Hepatocyte (in vitro differentiated cells): ENCODE measurements around the gene GNAI2. TPM values are rescaled to one million over a fixed set of nuclear protein-coding genes. Genes with fewer than 3 reads are reported as not detected.

Source experiments
- DNase-seq: peaks from one replicate; pipeline ENCODE4 v3.0.0-alpha.2; 2016; ENCODE audit warnings: low spot score
- H2AFZ ChIP-seq: fragments of 200-600 bp; sonication (generic); 2 replicates; pipeline ENCODE4 v1.6.0; 2016; ENCODE audit warnings: antibody characterized with exemption, mild to moderate bottlenecking
- H3K27ac ChIP-seq: fragments of 200-600 bp; sonication (generic); 2 replicates; pipeline ENCODE4 v1.5.1; 2016; ENCODE audit warnings: mild to moderate bottlenecking
- H3K27me3 ChIP-seq: fragments of 200-600 bp; sonication (generic); 2 replicates; pipeline ENCODE4 v1.6.1; 2016
- H3K36me3 ChIP-seq: fragments of 200-600 bp; sonication (generic); replicated peaks from 2 replicates; pipeline ENCODE4 v1.5.1; 2016; ENCODE audit warnings: low read depth; ENCODE audit not compliant: insufficient read depth
- H3K4me1 ChIP-seq: fragments of 200-600 bp; sonication (generic); 2 replicates; pipeline ENCODE4 v1.5.1; 2016; ENCODE audit warnings: mild to moderate bottlenecking, moderate library complexity; ENCODE audit not compliant: insufficient read depth
- H3K4me2 ChIP-seq: fragments of 200-600 bp; sonication (generic); 2 replicates; pipeline ENCODE4 v1.6.0; 2016
- H3K4me3 ChIP-seq: fragments of 200-600 bp; sonication (generic); 2 replicates; pipeline ENCODE4 v1.5.1; 2016; ENCODE audit warnings: mild to moderate bottlenecking
- H3K79me2 ChIP-seq: fragments of 200-600 bp; sonication (generic); 2 replicates; pipeline ENCODE4 v1.6.0; 2017; ENCODE audit warnings: mild to moderate bottlenecking
- H3K9me2 ChIP-seq: fragments of 200-600 bp; sonication (generic); replicated peaks from 2 replicates; pipeline ENCODE4 v1.6.0; 2017; ENCODE audit warnings: mild to moderate bottlenecking; ENCODE audit not compliant: insufficient read depth
- H3K9me3 ChIP-seq: fragments of 200-600 bp; sonication (generic); 2 replicates; pipeline ENCODE4 v1.5.1; 2016; ENCODE audit warnings: low read depth, mild to moderate bottlenecking
- H4K20me1 ChIP-seq: fragments of 200-600 bp; sonication (generic); 2 replicates; pipeline ENCODE4 v1.6.0; 2016; ENCODE audit warnings: mild to moderate bottlenecking; ENCODE audit not compliant: insufficient read depth, poor library complexity, severe bottlenecking
- EZH2 ChIP-seq: fragments of 200-600 bp; sonication (generic); IDR thresholded peaks from 2 replicates; pipeline ENCODE4 v1.6.1; 2016; ENCODE audit warnings: antibody characterized with exemption, mild to moderate bottlenecking, borderline replicate concordance
- EZH2phosphoT487 ChIP-seq: fragments of 200-600 bp; sonication (generic); IDR thresholded peaks from one replicate; pipeline ENCODE4 v1.6.1; 2018; ENCODE audit warnings: antibody characterized with exemption, mild to moderate bottlenecking, low read depth, moderate library complexity; ENCODE audit not compliant: unreplicated experiment, severe bottlenecking
- WGBS: methylation state at CpG from one replicate; pipeline ENCODE4 v1.1.6; 2016; ENCODE audit warnings: low lambda C conversion rate; ENCODE audit errors: missing lambda C conversion rate; 5-methylcytosine and 5-hydroxymethylcytosine counted together
- polyA plus RNA-seq: library from polyadenylated mRNA; unstranded; fragments of >200 nt; fragmentation: Nextera tagmentation; extraction: Ambion mirVana; gene quantifications from 2 replicates; pipeline ENCODE4 v1.2.1, GENCODE V29; 2016
- total RNA-seq: library from RNA; depleted of rRNA; stranded (reverse); fragments of >200 nt; gene quantifications from 2 replicates; pipeline ENCODE4 v1.2.3, GENCODE V29; 2014
- TF ChIP-seq, protein P1 (sequence below): fragments of 200-600 bp; sonication (generic); IDR thresholded peaks from 2 replicates; pipeline ENCODE4 v1.5.1; 2016; ENCODE audit warnings: antibody characterized with exemption, mild to moderate bottlenecking; ENCODE audit not compliant: poor library complexity

Gene GNAI2
- total and polyA plus RNA-seq, 2 experiments from 2014 or later = 103 to 233 TPM

DNA sequence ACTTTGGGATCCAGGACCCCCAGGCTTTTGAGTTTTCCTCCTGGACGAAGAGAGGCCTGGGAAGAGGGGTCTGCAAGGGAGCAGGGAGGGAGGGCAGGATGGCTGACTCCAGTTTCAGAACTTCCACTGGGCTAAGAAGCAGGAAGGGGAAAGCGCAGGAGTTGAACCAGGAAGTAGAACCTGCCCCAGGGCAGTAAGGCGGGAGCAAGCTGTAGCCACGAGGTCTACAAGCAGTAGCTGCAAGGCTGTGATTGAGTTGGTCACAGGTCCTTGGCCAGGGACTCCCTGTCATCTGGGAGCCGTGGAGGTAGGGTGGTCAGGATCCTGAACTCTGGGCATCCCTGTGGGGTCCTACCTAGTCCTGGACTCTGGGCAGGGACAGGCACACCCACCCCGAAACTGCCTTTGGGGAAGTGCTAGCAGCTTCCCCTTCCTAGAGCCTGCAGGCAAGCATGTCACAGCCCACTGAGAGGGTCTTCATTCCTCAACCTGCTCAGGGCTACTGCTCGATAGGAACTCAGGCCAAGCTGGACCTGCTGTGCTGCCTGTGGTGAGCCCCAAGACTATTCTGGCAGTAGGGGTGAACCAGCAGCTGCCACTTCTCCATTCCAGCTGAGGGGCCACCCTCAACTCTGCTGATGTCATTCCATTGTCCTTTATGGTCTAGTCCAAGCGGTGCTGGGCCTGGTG is 5.8 kb upstream of the GNAI2 start:
- Histone ChIP-seq H3K27me3 (no peaks in the 10 kb centered on the region), H3K79me2 (no peaks in the 10 kb centered on the region), H3K36me3 (no peaks in the 10 kb centered on the region), H2AFZ (no peak overlapping the region), H3K4me2 (no peak overlapping the region), H3K4me3 (no peak overlapping the region), H3K9me3 (no peaks in the 10 kb centered on the region), H4K20me1 (no peaks in the 10 kb centered on the region), H3K9me2 (no peaks in the 10 kb centered on the region), H3K4me1 (peaks cover 17% of the 10 kb centered on the region), H3K27ac (no peak overlapping the region)
- DNase-seq = no peak
- 86% methylated on average over 8 of the region's 8 CpGs for WGBS
- no peak for TF ChIP-seq EZH2
- TF ChIP-seq, protein P1, sequence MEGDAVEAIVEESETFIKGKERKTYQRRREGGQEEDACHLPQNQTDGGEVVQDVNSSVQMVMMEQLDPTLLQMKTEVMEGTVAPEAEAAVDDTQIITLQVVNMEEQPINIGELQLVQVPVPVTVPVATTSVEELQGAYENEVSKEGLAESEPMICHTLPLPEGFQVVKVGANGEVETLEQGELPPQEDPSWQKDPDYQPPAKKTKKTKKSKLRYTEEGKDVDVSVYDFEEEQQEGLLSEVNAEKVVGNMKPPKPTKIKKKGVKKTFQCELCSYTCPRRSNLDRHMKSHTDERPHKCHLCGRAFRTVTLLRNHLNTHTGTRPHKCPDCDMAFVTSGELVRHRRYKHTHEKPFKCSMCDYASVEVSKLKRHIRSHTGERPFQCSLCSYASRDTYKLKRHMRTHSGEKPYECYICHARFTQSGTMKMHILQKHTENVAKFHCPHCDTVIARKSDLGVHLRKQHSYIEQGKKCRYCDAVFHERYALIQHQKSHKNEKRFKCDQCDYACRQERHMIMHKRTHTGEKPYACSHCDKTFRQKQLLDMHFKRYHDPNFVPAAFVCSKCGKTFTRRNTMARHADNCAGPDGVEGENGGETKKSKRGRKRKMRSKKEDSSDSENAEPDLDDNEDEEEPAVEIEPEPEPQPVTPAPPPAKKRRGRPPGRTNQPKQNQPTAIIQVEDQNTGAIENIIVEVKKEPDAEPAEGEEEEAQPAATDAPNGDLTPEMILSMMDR = no peak
- TF ChIP-seq EZH2phosphoT487 = no peak

DNA sequence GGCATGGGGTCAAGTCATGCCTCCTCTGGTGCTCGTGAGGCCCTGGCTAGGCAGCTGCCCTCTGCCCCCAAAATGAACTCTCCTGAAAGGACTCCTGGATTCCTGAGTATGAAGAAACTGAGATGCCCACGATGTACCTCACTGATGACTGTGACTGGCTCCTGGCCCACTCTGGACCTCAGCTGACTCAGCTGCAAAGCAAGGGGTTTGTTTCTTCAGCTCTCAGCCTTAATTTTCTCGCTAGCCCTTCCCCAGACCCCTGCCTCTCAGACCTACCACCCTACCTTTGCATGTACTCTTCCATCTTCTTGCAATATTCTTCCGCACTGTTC is 5.2 kb upstream of the GNAI2 start:
- no peaks in the 10 kb centered on the region for H3K9me2 ChIP-seq
- no peaks in the 10 kb centered on the region for H3K9me3 ChIP-seq
- H3K27me3 ChIP-seq = no peaks in the 10 kb centered on the region
- no peak overlapping the region for H3K4me2 ChIP-seq
- no peak overlapping the region for H3K27ac ChIP-seq
- no peaks in the 10 kb centered on the region for H3K79me2 ChIP-seq
- no peaks in the 10 kb centered on the region for H4K20me1 ChIP-seq
- no peak for DNase-seq
- WGBS = 91% methylated on average over 4 of the region's 4 CpGs
- no peak overlapping the region for H3K4me3 ChIP-seq
- TF ChIP-seq EZH2phosphoT487 = no peak
- TF ChIP-seq EZH2 = no peak
- TF ChIP-seq, protein P1 = no peak
- H2AFZ ChIP-seq = no peak overlapping the region
- H3K36me3 ChIP-seq = no peaks in the 10 kb centered on the region
- H3K4me1 ChIP-seq = peaks cover 15% of the 10 kb centered on the region

DNA sequence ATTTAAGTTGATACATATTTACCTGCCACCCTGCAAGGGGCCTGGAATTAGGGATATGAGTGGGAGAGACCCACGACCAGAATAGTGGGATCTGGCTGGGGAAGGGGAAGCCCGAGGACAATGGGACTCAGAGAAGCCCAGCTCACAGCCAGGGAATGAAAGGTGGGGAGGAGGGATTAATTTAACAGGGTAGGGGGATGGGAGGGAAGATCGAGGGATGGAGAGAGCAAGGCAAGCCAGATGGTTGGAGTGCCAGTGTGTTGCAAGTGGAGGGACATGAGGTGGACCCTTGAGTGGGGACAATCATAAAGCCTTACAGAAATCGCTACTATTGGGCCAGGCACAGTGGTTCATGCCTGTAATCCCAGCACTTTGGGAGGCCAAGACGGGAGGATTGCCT is 4.4 kb upstream of the GNAI2 start:
- 62% methylated on average over 5 of the region's 5 CpGs for WGBS
- Histone ChIP-seq H2AFZ (no peak overlapping the region), H3K36me3 (no peaks in the 10 kb centered on the region), H3K4me3 (no peak overlapping the region), H3K4me1 (peaks cover 14% of the 10 kb centered on the region), H3K4me2 (no peak overlapping the region), H3K27ac (no peak overlapping the region), H3K9me2 (no peaks in the 10 kb centered on the region), H4K20me1 (peaks cover 3% of the 10 kb centered on the region), H3K9me3 (no peaks in the 10 kb centered on the region), H3K79me2 (peaks cover 4% of the 10 kb centered on the region), H3K27me3 (no peaks in the 10 kb centered on the region)
- no peak for TF ChIP-seq EZH2
- TF ChIP-seq EZH2phosphoT487 = no peak
- TF ChIP-seq, protein P1 = no peak
- DNase-seq = no peak

DNA sequence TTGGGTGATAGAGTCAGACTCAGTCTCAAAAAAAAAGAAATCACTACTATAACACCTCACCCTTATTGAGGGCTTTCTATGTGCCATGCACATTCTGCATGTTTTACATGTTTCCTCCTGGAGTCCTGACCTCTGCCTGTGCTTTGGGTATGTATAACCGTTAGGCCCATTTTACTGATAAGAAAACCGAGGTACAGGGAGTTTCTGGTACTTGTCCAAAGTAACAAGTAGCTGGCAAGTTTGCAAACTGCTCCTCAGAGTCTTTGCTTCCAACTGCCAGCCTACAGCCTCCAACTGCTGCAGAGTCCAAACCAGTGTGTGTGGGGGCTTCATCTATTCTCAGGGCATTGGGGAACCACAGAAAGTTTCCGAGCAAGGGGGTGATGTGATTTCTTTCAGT is 3.7 kb upstream of the GNAI2 start:
- Histone ChIP-seq H3K27me3 (no peaks in the 10 kb centered on the region), H3K9me2 (no peaks in the 10 kb centered on the region), H3K36me3 (no peaks in the 10 kb centered on the region), H3K9me3 (no peaks in the 10 kb centered on the region), H3K4me3 (no peak overlapping the region), H3K4me2 (no peak overlapping the region), H4K20me1 (peaks cover 9% of the 10 kb centered on the region), H3K4me1 (peaks cover 9% of the 10 kb centered on the region), H3K79me2 (peaks cover 12% of the 10 kb centered on the region), H3K27ac (no peak overlapping the region), H2AFZ (no peak overlapping the region)
- WGBS = 89% methylated on average over 3 of the region's 3 CpGs
- DNase-seq = no peak
- TF ChIP-seq EZH2 (no peak), EZH2phosphoT487 (no peak)
- TF ChIP-seq, protein P1 = no peak
